ENCODE data around the gene SFXN5.
A peak's percentile ranks its signal among the peaks of the same experiment; 100 is the strongest.

Gene SFXN5

GRCh38 chr2:73009177-73009839 lies 62.2 kb downstream of the SFXN5 start:
- no peak for DNase-seq

- no peak for DNase-seq
Observed at GRCh38 chr2:73008766-73009135, 62.8 kb downstream of the SFXN5 start.

- DNase-seq: no peak
Observed at GRCh38 chr2:73007991-73008765, 63.3 kb downstream of the SFXN5 start.

GRCh38 chr2:73006969-73007710 lies 64.4 kb downstream of the SFXN5 start:
- DNase-seq: no peak

GRCh38 chr2:73004889-73005596 lies 66.5 kb downstream of the SFXN5 start:
- no peak for DNase-seq

GRCh38 chr2:73004466-73004865 lies 67.0 kb downstream of the SFXN5 start:
- no peak for DNase-seq

GRCh38 chr2:73003027-73003426 lies 68.5 kb downstream of the SFXN5 start:
- no peak for DNase-seq

- no peak for DNase-seq
Observed at GRCh38 chr2:73000808-73001570, 70.5 kb downstream of the SFXN5 start.

GRCh38 chr2:72999729-73000725 lies 71.5 kb downstream of the SFXN5 start:
- no peak for DNase-seq

GRCh38 chr2:72998724-72999123 lies 72.8 kb downstream of the SFXN5 start:
- DNase-seq: no peak

GRCh38 chr2:72998234-72998651 lies 73.3 kb downstream of the SFXN5 start:
- DNase-seq: no peak

GRCh38 chr2:72996117-72996502 lies 75.4 kb downstream of the SFXN5 start:
- no peak for DNase-seq

- no peak for DNase-seq
Observed at GRCh38 chr2:72995430-72996116, 75.9 kb downstream of the SFXN5 start.

- no peak for DNase-seq
Observed at GRCh38 chr2:72994991-72995380, 76.5 kb downstream of the SFXN5 start.

GRCh38 chr2:72994282-72994990 lies 77.1 kb downstream of the SFXN5 start:
- no peak for DNase-seq

GRCh38 chr2:72993933-72994280 lies 77.6 kb downstream of the SFXN5 start:
- DNase-seq: no peak

GRCh38 chr2:72993147-72993932 lies 78.2 kb downstream of the SFXN5 start:
- peak; percentile 17 for DNase-seq

GRCh38 chr2:72992734-72993102 lies 78.8 kb downstream of the SFXN5 start:
- no peak for DNase-seq
